Hematopoietic multipotent progenitor cell treated with erythropoietin and hydrocortisone succinate and interleukin-3 and kit ligand, for 17 days (in vitro differentiated cells): ENCODE measurements around the gene ANKS1B.

Source experiments
- DNase-seq: peaks from one replicate; pipeline ENCODE4 v3.0.0-alpha.2; 2015; ENCODE audit warnings: low spot score

The ANKS1B gene

GRCh38 chr12:98816720-98817119 is 1168.0 kb downstream of the ANKS1B start:
- no peak for DNase-seq

GRCh38 chr12:98814254-98814653 is 1170.5 kb downstream of the ANKS1B start:
- no peak for DNase-seq

- no peak for DNase-seq
These were observed 1172.5 kb downstream of the ANKS1B start for GRCh38 chr12:98812225-98812624.

GRCh38 chr12:98808243-98808875 is 1176.4 kb downstream of the ANKS1B start:
- no peak for DNase-seq

GRCh38 chr12:98807187-98807586 is 1177.5 kb downstream of the ANKS1B start:
- DNase-seq = no peak

GRCh38 chr12:98803468-98804209 is 1181.1 kb downstream of the ANKS1B start:
- no peak for DNase-seq

- DNase-seq = no peak
These were observed 1184.9 kb downstream of the ANKS1B start for GRCh38 chr12:98799822-98800221.

- DNase-seq = no peak
These were observed 1185.5 kb downstream of the ANKS1B start for GRCh38 chr12:98799146-98799810.

GRCh38 chr12:98797200-98797599 is 1187.5 kb downstream of the ANKS1B start:
- no peak for DNase-seq

- no peak for DNase-seq
These were observed 1188.0 kb downstream of the ANKS1B start for GRCh38 chr12:98796745-98797144.

GRCh38 chr12:98793121-98793520 is 1191.6 kb downstream of the ANKS1B start:
- DNase-seq = no peak

GRCh38 chr12:98791406-98791805 is 1193.3 kb downstream of the ANKS1B start:
- DNase-seq = no peak

- DNase-seq = no peak
These were observed 1196.3 kb downstream of the ANKS1B start for GRCh38 chr12:98788396-98788795.

- DNase-seq = no peak
These were observed 1198.1 kb downstream of the ANKS1B start for GRCh38 chr12:98786653-98787052.

GRCh38 chr12:98783420-98783819 is 1201.3 kb downstream of the ANKS1B start:
- DNase-seq = no peak

- DNase-seq = no peak
These were observed 1204.5 kb downstream of the ANKS1B start for GRCh38 chr12:98780261-98780660.

GRCh38 chr12:98772818-98773217 is 1211.9 kb downstream of the ANKS1B start:
- no peak for DNase-seq

- no peak for DNase-seq
These were observed 1212.7 kb downstream of the ANKS1B start for GRCh38 chr12:98771811-98772752.

- no peak for DNase-seq
These were observed 1214.5 kb downstream of the ANKS1B start for GRCh38 chr12:98770230-98770629.

- DNase-seq = no peak
These were observed 1215.7 kb downstream of the ANKS1B start for GRCh38 chr12:98769068-98769467.

- DNase-seq = no peak
These were observed 1217.5 kb downstream of the ANKS1B start for GRCh38 chr12:98767248-98767647.

GRCh38 chr12:98763656-98764055 is 1221.1 kb downstream of the ANKS1B start:
- DNase-seq = no peak
